Astrocyte of the hippocampus (primary cell): Measurements from ENCODE around the gene ARHGEF1.
A peak's percentile ranks its signal among the peaks of the same experiment; 100 is the strongest.
"Not testable (repeated sequence)": the region's sequence is repeated elsewhere in the genome, so short reads cannot be mapped to it uniquely, and the experiment has no call there.

Experiments used
- DNase-seq: peaks from one replicate; pipeline ENCODE4 v3.0.0; 2011; ENCODE audit warnings: low read depth, low spot score

The ARHGEF1 gene

GRCh38 chr19:41861846-41862245, 21.1 kb upstream of the ARHGEF1 start:
- no peak for DNase-seq

DNA sequence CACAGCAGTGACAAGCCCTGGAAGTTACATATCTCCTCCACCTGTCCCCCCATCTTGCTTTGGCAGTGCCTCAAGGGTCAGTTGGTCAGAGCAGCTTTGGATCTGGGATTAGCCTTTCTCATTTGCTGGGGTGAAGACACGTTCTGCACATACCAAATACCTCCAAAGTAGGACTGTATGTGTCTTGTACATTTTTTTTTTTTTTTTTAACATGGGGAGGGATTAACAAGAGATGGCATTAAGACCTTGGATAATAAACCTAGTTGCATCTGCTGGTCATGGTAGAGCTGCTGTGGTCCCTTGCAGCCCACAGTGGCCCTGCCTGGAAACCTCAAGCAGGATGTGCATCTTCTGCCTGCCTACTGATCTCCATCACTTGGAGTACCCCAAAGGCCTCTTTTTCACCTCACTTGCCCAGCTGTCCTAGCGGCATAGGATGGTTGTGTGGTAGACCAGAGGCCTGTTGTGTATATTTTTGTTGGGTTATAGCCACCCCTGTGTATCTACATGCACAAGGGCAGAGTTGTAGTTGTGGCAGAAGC, 20.5 kb upstream of the ARHGEF1 start:
- DNase-seq: no peak

DNA sequence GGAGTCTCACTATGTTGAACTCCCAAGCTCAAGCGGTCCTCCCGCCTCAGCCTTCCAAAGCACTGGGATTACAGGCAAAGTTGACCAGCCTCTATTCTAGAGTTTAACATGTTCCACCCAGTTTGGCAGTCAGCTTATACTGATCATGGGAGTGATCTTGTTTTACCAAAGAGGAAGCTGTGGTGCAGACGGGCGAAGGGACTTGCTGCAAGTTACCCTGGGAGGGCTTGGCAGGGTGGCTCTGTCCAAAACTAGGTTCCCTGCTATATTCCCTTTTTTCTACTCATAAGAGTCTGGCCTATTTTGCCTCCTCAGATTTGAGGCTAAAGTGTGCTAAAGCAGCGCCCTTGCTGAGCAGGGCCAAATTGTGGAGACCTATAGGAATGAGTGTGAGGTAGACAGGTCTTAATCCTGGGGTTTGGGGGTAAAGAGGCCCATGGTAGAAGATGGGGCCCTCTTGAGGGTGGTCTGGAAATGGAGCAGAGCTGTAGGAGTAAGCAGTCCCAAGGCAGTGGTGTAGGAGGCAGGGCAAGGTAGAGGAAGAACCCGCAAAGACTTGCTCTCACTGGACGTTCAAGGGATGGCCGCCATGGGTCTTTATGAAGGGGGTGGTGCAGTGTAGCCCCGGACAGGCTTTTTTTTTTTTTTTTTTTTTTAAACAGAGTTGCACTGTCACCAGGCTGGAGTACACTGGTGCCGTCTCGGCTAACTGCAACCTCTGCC, 19.6 kb upstream of the ARHGEF1 start:
- DNase-seq: no peak

DNA sequence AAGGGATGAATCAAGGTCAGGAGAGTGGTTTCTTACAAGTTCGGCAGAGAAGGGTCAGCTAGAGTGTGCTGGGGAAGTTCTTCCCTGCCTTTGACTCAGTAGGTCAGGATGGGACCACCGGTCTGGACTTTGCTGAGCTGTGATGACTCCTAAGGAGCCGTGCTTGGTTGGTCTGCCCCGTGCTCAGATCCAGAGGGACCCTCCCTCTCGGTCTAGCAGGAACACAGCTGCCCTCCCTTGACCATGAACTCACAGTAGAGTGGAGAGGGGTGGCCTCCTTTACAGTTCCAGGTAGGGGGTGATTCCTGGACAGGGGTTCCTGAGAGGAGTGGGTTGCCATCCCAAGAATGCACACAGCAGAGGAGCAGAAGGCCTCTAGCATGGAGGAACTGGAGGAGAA, 18.6 kb upstream of the ARHGEF1 start:
- no peak for DNase-seq

DNA sequence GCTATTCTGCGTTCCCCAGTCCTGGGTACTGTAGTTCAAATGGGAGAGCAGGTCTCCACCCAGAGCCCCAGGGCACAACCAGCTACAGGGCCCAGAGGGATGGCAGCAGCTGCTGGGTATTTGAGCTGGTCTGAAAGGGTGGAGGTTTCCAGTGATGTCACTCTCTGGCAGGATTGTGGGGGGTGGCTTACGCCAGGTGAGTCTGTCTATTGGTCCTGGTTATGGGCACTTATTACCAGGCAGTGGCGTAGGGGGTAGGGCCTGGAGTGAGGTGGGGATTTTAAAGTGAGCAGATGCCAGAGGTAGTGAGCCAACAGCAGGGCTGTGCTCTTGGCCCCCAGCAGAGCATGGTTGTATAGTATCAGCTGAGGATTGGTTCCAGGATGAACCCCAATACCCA, 16.7 kb upstream of the ARHGEF1 start:
- no peak for DNase-seq

- no peak for DNase-seq
Observed at GRCh38 chr19:41868120-41868988, 14.6 kb upstream of the ARHGEF1 start.

GRCh38 chr19:41868989-41869300, 14.0 kb upstream of the ARHGEF1 start:
- DNase-seq: no peak

DNA sequence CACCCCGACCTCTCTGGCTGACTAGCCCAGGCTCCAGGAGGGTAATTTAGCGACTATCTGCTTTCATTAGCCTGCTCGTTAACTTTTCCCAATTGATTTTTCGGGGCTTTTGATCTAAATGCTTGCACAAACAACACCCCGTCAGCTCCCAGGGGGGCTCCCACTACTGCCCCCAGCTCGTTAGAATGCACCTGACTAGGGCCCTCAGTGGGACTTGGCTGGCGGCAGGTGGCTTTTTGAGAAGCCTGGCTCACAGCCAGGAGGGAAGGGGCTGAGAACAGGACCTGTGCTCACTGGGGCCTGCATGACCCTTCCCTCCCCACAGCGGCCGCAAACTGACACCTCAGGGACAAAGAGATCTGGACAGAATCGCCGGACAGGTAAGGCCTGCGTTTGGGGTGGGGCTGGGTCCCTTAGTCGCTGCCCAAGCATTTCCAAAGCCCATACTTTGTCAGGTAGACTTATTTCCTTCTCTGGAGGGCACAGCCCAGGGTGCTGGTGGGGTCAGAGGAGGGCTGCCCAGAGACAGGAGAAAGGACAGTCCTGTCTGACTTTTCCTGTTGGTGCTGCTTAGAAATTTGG, 13.5 kb upstream of the ARHGEF1 start:
- no peak for DNase-seq

GRCh38 chr19:41870401-41870873, 12.5 kb upstream of the ARHGEF1 start:
- peak; percentile 84 for DNase-seq

DNA sequence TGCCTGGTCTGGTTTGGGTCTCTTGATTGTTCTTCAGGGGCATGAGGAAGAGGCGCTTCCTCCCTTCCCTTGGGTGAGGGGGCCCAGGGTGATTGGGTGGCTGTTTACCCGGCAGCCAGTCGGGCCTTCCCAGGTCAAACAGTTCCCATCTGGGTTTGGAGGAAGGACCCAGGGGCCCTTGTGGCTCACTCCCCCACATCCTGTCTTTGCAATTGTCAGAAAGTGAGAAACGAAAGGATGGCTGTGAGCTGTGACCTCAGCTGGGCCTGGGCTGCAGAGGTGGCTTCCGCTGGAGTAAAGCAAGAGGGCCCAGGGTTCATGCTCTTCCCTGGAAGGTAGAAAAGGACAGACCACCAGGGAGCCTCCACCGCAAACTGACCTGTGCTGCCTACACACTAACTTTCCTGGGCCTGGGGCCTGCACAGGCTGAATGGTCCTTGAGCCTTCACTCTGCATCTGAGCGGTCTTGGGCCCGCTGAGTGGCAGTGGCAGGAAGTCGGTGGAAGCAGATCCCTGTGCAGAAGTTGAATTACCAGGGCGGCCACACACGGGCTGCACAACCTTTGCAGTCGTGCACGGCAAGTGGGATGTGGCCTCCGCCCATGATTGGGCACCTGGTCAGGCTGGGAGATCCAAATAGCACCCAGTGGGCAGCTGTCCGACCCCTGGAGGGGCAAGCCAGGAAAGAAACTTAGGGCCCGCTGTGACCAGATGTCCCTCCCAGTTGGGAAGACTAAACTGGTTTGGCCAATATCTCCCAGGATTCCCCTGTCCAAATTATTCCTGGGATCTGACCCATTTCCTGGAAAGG, 11.2 kb upstream of the ARHGEF1 start:
- no peak for DNase-seq

GRCh38 chr19:41872384-41872774, 10.6 kb upstream of the ARHGEF1 start:
- peak; percentile 15 for DNase-seq

DNA sequence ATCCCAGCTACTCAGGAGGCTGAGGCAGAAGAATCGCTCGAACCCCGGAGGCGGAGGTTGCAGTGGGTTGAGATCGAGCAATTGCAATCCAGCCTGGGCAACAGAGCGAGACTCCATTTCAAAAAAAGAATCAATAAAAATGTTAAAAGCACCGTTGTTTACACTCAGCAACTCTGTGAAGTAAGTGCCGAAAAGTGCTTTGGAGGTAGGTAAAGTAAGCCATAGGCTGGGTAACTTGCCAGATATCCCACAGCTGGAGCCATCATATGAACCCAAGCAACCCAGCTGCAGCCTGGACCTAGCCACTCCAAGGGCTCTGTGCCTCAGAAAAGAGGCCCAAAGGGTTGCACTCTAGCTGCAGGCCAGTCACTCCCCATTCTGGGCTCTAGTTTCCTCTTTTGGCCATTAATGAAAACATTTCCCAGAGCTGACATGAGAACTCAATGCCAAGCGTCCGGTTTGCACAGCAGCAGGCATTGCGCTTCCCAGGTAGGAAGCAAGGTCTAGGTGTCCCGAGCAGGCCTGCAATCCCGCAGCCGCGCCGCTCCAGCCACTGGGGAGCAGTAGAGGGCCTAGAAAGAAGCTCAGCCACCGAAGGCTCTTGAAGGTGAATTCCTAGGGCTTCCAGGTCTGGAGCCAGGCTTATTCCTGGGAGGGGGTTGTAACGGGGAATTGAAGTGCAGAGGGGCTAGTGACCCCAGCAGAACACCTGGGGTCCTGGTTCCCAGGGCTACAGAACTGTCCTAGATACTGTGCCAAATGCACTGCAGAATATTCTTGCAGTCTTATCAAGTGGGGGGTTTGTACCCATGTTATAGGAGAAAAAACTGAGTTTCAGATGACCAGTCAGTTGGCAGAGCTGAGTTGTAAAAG, 10.0 kb upstream of the ARHGEF1 start:
- DNase-seq: peak; percentile 77

- not testable (repeated sequence) for DNase-seq
Observed at GRCh38 chr19:41875973-41876372, 7.0 kb upstream of the ARHGEF1 start.

- no peak for DNase-seq
Observed at GRCh38 chr19:41876847-41877832, 5.8 kb upstream of the ARHGEF1 start, which contains the start of gene CD79A. Gene CD79A (plus strand): TSS chr19:41877279. CDS start chr19:41877305, 26 bp downstream.

DNA sequence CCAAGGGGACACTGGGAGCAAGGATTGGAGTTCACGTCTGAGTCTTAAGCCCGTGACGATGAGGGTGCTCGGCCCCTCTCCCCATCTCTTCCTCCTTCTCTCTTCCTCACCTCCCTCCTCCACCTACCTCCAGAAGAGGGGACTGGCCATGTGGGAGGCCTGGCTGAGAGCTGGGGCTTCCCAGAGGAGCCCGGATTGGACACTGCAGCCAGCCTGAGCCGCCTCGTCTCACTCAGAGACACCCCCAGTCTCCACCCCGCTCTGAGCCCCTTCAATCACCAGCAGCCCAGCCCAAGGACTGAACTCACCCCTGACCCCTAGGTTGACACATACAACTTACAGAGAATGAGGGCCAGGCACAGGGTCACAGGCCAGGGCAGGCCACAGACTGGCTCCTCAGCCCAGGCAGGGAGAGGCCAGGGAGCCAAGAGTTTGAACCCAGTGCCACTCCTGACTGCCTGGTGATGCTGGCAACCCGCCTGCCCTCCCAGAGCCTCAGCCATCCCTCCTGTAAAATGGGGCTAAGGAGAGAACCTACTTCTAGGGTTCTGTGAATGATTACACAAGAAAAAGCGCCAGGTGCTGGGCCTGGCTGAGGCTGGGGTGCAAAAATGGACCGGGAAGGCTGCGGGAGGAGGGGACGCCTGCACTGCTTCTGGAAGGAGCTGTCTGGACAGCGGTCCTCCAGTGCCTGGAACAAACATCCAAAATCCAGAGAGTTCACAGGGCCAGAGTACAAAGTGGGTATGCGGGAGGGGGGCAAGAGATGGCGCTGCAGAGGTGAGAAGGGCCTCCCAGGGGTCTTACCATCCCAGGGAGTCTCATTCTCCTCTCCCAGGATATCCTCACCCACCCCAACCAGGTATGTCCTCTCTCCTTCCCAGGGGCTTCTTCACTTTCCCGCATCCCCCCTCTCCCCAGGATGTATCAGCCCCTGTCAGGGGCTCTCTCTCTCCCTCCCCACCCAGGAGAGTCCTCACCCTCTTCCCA, 4.8 kb upstream of the ARHGEF1 start:
- no peak for DNase-seq

DNA sequence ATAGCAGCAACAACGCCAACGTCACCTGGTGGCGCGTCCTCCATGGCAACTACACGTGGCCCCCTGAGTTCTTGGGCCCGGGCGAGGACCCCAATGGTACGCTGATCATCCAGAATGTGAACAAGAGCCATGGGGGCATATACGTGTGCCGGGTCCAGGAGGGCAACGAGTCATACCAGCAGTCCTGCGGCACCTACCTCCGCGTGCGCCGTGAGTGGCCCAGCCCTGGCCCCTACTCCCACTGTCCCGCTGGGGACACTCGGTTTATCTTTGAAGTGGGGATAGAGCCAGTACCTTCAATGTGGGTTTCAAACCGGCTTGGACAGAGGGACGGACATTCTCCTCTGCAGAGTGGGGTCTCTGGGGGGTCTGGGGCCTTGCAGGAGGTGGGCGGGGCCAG, 3.9 kb upstream of the ARHGEF1 start:
- no peak for DNase-seq

- no peak for DNase-seq
Observed at GRCh38 chr19:41879670-41880328, 3.2 kb upstream of the ARHGEF1 start.
